SK-MEL-5 (cell line): Measurements from ENCODE around the gene HSD11B1L. TPM values are rescaled to one million over a fixed set of nuclear protein-coding genes. Genes with fewer than 3 reads are reported as not detected.
"Not testable (repeated sequence)": the region's sequence is repeated elsewhere in the genome, so short reads cannot be mapped to it uniquely, and the experiment has no call there.

Source experiments
- DNase-seq: peaks from one replicate; pipeline ENCODE4 v3.0.0-alpha.2; 2016; ENCODE audit warnings: low read depth, low spot score
- in situ Hi-C: cut with HindIII; loops from 2 replicates; pipeline ENCODE4 v1.10.0; 2016; ENCODE audit warnings: low sequenced_read_pairs, high pct_unique_total_duplicates, low pct_unique_long_range_greater_than_20kb
- total RNA-seq: library from RNA; depleted of rRNA; stranded (reverse); fragments of >200 nt; shearing (Covaris generic); gene quantifications from 2 replicates; pipeline ENCODE4 v1.2.3, GENCODE V29; 2014; rRNA removed

The HSD11B1L gene
- total RNA-seq, 1 experiment from 2014 or later = 5.5 TPM

GRCh38 chr19:5711025-5711424, 30.2 kb downstream of the HSD11B1L start:
- DNase-seq = no peak
- in situ Hi-C loops = no loop called here

GRCh38 chr19:5711713-5712161, 30.9 kb downstream of the HSD11B1L start:
- in situ Hi-C loops = no loop called here
- no peak for DNase-seq

- in situ Hi-C loops = no loop called here
These were observed 32.4 kb downstream of the HSD11B1L start for GRCh38 chr19:5713228-5713627.

GRCh38 chr19:5714816-5715215, 34.0 kb downstream of the HSD11B1L start:
- no peak for DNase-seq
- in situ Hi-C loops = no loop called here

More at GRCh38 chr19:5713228-5713627, 32.4 kb downstream of the HSD11B1L start:
- no peak for DNase-seq

DNA sequence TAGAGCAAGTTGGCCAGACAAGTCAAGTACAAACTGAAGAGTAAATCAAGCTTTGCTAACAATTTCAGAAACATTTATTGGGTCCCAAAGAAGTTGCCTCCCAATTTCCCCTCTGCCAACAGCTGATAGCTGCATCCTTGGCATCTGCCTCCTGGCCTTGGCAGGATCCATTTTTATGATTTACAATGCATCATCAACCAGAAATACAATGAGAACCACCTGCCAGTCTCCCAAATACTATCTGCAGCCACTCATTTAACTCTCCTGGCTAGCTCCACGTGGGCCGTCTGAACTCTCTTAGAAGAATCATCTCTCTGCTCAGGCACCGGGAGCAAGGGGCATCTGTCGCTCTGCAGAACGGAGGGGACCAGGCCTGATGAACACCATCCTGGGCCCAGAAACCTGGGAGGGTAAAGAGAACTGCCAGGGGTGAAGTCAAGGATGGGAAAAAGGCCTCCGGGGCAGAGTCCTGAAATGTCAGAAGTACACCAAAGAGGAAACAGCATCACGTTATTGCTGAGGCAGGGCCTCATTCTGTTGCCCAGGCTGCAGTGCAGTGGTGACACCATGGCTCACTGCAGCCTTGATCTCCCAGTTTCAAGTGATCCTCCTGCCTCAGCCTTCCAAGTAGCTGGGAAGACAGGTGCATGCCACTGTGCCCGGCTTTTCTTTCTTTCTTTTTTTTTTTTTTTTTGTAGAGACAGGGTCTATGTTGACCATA, 36.5 kb downstream of the HSD11B1L start:
- in situ Hi-C loops = no loop called here

DNA sequence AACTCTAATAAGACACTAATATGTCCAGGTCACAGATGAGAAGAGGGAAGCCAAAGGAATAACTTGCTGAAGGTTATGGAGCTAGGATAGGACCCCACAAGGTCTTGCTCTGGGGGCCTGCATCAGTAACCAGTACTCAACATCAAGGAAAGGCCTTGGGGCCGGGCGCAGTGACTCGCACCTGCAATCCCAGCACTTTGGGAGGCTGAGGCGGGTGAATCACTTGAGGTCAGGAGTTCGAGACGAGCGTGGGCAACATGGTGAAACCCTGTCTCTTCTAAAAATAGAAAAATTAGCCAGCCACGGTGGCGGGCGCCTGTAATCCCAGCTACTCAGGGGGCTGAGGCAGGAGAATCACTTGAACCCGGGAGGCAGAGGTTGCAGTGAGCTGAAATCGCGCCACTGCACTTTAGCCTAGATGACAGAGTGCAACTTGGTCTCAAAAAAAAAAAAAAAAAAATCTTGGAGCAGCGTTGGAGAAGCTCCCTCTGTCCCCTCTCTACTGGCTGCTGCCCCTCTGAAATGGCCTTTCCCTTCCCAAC, 37.3 kb downstream of the HSD11B1L start:
- no peak for DNase-seq
- in situ Hi-C loops = no loop called here

More for the DNA sequence above, 36.5 kb downstream of the HSD11B1L start:
- DNase-seq = no peak

- DNase-seq = peak; percentile 37
- in situ Hi-C loops = no loop called here
These were observed 37.9 kb downstream of the HSD11B1L start for GRCh38 chr19:5718579-5719273.

GRCh38 chr19:5719274-5719960, 38.6 kb downstream of the HSD11B1L start:
- DNase-seq = no peak
- in situ Hi-C loops = no loop called here

DNA sequence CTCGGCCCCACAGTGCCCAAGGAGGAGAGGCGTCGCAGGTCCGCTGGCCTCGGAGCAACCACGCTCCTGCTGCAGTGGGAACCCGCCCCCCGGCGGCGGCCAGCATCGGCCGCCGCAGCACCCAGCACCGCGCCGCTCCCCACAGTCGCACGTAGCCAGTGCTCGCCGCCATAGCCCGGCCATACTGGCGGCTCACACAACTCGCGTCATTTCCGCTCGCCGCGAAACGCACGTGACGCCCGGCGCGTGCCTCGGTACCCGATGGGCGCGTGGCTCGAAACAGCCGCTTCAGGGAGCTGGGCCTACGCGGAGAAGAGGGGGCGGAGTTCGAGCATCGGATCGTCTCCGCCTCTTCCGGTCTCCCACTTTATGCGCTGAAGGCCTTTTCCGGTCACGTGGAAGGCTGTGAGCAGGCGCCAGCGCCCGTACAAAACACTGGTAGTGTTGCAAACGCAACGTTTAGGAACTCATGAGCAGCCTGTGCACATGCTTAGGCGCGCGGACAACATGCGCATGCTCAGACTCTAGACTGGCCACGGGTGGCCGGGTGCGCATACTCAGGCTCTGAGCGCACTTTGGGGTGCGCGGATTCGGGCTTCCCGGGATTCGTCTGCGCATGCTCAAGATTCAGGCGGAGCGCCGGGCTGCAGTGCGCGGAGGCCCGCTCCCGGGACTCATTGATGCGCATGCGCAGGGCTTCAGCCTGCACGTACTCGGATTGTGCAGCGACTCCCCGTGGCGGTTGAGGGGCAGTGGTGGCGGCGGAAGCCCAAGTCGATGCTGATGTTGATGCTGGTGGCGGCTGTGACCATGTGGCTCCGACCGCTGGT, 39.3 kb downstream of the HSD11B1L start, which contains the start of the genes CATSPERD and LONP1:
Gene CATSPERD, plus strand, starts transcription at position 677 of the 830 bp plus-strand sequence. Its CDS starts 101 bp downstream, at position 778.
Gene LONP1, minus strand, starts transcription at position 186 of the 830 bp plus-strand sequence. Its CDS starts 14 bp downstream, at position 172.
- in situ Hi-C loops = no loop called here

DNA sequence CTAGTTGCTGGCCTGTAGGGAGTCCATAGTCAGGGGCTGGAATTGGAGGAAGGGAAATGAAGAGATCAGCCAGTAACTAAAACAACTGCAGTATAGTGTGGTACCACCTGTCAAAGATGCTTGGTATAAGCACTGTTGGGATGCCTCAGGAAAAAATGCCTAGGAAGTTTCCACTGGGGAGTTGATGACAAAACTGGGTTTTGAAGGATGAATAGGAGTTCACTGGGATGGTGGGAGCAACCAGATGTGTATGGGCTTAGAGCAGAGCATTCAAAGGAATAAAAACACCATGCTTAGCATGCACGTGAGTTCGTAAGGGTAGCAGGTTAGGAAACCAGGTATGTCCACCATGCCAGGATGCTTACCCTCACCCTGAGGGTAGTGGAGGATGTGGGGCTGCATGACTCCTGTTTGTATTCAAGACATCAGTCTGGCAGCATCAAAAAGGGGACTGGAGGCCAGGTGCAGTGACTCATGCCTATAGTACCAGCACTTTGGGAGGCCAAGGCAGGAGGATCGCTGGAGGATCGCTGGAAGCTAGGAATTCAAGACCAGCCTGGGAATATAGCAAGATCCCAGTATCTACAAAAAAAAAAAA, 46.7 kb downstream of the HSD11B1L start:
- DNase-seq = no peak
- in situ Hi-C loops = no loop called here

More for the DNA sequence above, 39.3 kb downstream of the HSD11B1L start, which contains the start of the genes CATSPERD and LONP1:
- DNase-seq = peak; percentile 98

- DNase-seq, in situ Hi-C loops: not testable (repeated sequence)
These were observed 52.3 kb downstream of the HSD11B1L start for GRCh38 chr19:5733172-5733571.

Other genes starting within 250 kb of the HSD11B1L start
- gene ZNRF4, start 225.6 kb upstream of the HSD11B1L start, total RNA-seq = not detected in 2 replicates
- gene TINCR, start 113.1 kb upstream of the HSD11B1L start, total RNA-seq = 4.9 TPM in 2 replicates
- 10.9 and 18.9 TPM in 2 replicates for gene SAFB2, start 58.3 kb upstream of the HSD11B1L start, total RNA-seq
- 16.7 and 27.5 TPM in 2 replicates for gene SAFB, start 57.9 kb upstream of the HSD11B1L start, total RNA-seq
- 86.1 and 115 TPM in 2 replicates for gene MICOS13, start 511 bp upstream of the HSD11B1L start, total RNA-seq
- gene RPL36, start 9.3 kb downstream of the HSD11B1L start, total RNA-seq = 613 and 661 TPM in 2 replicates
- 83.2 and 91.1 TPM in 2 replicates for gene LONP1, start 39.1 kb downstream of the HSD11B1L start, total RNA-seq
- not detected in 2 replicates for gene CATSPERD, start 39.6 kb downstream of the HSD11B1L start, total RNA-seq
- gene PRR22, start 103.7 kb downstream of the HSD11B1L start, total RNA-seq = 2.0 and 3.1 TPM in 2 replicates
- gene DUS3L, start 110.1 kb downstream of the HSD11B1L start, total RNA-seq = 51.6 and 52.9 TPM in 2 replicates
- gene NRTN, start 124.0 kb downstream of the HSD11B1L start, total RNA-seq = 2.7 and 4.8 TPM in 2 replicates
- gene FUT6, start 158.7 kb downstream of the HSD11B1L start, total RNA-seq = not detected in 2 replicates
- gene FUT3, start 170.4 kb downstream of the HSD11B1L start, total RNA-seq = 3.0 and 3.3 TPM in 2 replicates
- gene FUT5, start 189.5 kb downstream of the HSD11B1L start, total RNA-seq = not detected in 2 replicates
- 171 and 176 TPM in 2 replicates for gene NDUFA11, start 222.8 kb downstream of the HSD11B1L start, total RNA-seq
- gene VMAC, start 223.8 kb downstream of the HSD11B1L start, total RNA-seq = 6.0 and 6.6 TPM in 2 replicates
- gene CAPS, start 233.2 kb downstream of the HSD11B1L start, total RNA-seq = 3.4 and 3.7 TPM in 2 replicates